Dedifferentiated amniotic fluid mesenchymal stem cell (primary cell): ENCODE data around the gene LRP1B.

Experiments
- DNase-seq: peaks from one replicate; pipeline ENCODE4 v3.0.0-alpha.2; 2016; ENCODE audit errors: extremely low spot score

LRP1B gene

DNA sequence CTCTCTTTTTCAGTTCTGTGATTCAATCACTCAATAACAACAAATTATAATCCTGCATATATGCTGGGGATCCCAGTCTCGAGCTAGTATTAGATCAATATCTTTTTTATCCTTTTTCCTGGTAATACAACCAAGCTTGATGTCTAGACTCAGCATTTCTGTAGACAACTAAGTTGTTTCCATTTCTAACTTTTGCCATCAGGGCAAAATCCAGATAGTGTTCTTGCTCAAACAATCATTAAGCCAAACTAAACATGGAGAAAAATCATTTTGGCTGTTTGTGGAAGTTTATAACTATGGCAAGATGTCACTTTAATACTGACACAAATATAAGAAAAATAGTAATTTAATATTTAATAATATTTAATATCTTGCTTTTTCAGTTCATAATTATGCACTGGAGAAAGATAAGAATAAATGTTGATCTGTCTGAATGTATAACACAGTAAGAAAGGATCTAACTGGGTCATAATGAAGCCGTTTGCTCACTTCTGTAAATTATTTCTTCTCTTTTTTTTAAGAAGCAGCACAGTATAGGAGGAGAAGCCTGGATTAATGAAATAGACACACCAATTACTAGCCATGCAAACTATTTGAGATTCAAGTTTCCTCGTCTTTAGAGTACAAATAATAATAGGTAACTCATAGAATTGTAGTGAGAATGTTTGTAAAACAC is 979.1 kb downstream of the LRP1B start:
- no peak for DNase-seq

DNA sequence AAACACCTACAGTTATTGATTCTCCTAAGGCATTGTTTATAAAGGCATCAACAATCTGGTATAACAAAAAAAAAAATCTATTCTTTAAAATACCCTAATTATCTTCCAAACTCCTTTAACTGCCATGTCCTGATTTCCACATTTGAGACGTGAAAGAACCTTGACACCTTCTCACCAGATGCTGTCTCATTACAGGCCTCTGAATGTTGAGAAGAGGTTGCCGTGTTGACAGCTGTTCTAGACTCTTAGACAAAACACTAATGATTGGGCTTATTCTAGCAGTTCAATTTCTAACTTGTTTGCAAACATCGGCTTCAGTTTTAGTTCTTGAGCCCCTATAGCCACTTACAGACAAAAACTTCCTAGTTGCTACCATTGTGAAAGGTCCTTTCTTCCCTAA is 988.8 kb downstream of the LRP1B start:
- DNase-seq: no peak

DNA sequence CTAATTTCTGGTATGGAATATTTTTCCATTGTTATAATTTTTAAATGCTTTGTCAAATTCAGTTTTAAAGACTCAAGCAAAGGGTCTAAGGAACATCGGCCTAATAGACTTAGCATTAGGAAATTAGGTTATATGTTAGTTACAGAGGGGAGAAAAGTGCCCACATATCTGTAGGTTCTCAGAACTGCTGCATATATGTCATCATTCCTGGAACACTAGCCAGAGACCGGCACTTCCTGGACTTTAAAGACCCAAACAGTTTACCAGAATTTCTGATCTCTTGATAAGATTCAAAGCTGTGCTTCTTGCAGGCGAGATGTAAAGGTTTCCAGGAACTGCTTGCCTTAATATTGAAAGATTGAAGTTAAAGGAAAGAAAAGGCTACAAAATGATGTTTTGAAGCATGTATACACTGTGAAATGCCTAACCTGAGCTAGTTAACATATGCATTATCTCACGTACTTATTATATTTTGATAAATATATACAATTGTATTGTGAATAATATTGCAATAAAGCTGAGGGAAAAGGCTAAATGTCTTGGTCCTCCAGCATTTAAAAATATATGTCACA is 993.6 kb downstream of the LRP1B start:
- no peak for DNase-seq

DNA sequence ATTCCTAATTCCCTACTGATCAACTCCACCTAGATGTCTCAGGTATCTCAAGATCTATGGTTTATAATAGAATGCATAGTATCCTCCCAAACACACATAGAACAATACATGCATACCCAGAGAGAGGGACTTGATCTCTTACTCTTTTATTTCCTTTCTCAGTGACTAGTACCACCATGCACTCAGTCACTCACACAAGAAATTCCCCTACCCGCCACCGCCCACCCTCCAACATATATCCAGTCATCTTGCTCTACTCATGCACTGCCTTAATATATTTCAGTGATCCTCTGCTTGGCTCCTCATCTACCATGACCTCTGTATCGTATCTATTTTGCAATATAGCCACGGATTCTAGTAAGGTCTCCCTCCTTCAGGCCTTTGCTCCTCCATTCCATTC is 996.9 kb downstream of the LRP1B start:
- no peak for DNase-seq

DNA sequence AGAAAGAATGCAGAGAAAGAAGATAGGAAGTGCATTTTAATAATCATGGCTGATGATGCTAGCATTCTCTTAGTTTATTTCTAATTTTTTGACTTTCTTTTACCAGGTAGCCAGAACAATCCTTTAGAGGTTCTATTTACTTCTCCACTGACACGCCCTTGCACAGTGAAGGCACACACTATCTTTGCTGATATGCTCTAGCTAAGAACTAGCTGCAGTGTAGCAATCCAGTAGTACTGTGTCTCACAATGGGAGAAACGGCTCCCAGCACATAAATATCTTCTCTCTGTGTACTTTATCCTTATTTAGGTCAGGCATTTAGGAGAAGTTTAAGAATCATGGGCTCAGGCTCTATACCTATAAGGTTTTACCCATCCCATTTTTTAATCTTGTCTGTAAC is 1005.4 kb downstream of the LRP1B start:
- no peak for DNase-seq

DNA sequence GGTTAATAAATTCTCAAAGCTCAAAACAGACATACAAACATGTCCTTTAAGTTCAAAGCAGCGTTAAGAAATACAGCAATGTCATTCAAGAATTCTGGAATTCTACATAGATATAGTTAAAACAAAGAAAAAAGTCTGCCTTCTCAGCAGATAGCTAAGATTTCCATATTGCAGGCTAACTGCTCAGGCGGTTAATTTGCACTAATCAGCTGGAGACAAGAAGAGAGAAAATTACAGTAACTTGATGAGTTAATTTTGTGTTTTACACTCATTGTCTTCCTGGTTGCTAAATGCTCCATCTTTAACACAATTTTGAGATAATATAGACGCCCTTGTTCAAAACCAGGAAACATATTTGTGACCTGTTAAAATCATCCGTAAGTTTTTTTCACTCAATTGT is 1012.0 kb downstream of the LRP1B start:
- no peak for DNase-seq

DNA sequence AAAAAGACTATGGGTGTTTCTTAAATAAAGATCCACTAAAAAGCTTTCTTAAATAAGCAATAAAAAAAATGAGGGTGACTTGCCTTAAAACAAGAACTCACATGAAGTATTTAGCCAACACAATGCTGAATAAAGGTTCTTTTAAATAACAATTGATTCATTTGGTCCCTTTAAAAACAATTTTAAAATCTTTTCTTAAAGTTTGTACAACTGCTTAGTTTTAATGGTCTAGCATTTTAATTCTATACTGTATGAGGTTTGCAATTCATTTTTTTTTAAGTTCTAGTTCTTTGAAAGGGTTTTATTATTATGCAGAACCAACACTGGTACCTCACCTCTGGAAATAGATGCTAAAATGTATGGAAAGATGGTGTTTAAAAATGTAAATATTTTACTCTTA is 1017.5 kb downstream of the LRP1B start:
- DNase-seq: no peak

DNA sequence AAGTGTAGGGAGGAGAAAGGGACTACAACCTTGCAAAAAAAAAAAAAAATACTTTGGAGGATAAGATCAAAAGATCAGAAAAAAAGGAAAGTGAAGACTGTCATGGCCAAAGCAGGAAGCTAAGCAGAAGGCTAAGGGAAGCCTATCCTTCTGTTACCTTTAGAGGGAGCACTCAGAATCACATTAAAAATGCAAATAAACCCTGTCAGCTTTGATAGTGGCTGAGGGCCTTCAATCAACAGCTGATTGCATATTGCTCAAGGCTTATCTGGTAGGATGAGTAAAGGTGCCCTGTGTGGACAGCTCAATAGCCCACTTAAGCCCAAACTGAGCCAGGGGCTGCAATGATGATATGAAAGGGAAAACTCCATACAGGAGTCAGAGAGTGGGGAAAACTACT is 1021.2 kb downstream of the LRP1B start:
- DNase-seq: no peak

DNA sequence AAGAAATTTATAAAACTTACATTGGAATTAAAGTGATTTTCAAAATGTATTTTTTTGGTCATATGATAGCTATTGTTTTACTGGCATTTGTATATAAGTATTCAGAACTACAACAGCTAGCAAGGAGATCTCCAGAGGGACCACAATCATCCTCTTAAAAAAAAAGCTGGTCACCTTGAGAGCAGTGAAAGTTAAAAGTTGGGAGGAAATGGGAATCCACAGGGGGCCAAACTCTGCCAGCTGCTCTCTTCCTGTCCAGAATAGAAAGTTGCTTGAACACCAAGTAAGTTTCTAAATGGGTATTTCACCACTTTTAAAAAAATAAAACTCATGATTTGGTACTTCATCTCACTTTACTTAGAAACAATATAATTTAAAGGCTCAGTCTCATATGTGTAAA is 1025.1 kb downstream of the LRP1B start:
- DNase-seq: no peak

DNA sequence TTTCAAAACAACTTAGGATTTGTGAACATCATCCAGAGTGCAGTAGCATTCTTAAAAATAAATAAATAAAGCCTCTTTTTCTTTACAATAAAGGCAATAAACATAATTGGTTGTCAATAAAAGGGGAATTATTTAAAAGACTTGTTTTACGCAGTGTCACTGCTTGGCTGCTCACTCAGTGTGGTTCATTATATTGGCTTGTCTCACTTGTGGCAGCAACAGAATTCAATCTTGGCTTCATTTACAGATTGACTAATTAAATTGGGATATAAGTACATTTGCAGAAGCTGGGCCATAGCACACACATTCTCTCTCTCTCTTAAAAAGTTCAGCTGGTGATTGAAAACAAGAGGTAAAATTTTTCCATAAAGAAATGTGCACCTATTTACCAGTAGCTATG is 1027.6 kb downstream of the LRP1B start:
- no peak for DNase-seq

DNA sequence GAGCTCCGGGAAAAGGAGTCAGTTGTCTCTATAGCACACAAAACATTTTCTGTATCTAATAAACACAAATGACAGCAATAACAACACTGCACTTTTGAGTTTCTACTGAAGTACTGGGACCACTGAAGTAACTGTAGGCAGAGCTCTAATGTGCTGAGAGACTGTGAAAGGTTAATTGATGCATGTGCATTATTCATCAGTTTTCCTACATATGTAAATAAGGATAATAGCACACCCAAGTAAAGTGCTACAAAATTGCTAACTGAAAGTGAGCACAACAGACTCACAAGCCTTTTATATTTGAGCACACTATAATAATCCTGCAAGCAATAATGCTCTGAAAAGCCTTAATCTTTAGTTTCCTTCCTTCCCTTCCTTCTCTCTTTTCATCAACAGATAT is 1051.6 kb downstream of the LRP1B start:
- no peak for DNase-seq

DNA sequence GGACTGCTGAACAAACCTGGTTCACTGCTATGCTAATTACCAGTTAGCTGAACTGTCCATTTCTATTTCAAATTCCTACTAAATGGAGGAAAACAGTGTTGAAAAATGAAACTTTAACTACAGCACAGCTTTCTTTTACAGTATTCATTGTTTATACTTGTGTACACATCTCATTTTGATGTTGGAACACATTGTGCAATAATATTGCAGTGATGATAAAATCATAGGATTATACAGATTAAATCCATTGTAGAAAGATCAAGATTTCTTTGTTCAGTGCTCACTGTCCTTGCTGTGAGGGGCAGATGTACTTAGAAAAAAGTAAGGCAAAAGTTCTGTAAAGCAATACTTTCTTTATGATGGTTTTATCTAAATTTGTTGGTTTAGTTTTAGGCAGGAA is 1055.1 kb downstream of the LRP1B start:
- no peak for DNase-seq

DNA sequence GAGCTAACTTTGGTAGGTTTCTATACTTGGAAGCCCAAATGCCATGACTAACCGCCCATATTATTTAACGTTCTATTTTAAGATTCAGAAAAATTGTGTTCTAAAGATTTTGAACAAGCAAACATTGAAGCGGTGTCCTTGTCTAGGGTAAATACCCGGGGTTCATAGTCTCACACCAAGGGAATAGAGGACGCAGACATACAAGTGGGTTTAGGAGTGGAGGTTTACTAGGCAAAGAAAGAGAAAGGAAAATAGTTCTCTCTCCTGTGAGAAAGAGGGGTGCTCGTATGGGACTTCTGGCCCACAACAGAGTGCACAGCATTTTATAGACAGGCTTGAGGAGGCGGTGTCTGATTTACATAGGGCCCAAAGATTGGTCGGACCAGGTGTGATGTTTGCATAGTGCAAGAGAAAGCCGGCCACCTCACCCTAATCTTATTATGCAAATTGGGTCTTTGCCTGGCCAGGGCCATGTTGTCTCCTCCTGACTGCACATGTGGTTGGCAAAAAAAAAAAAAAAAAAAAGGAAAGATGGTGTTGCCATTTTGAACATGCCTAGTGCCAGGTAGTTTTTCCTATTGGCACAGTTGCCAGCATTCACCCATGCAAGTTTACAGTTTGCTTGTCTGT is 1062.6 kb downstream of the LRP1B start:
- DNase-seq: no peak

DNA sequence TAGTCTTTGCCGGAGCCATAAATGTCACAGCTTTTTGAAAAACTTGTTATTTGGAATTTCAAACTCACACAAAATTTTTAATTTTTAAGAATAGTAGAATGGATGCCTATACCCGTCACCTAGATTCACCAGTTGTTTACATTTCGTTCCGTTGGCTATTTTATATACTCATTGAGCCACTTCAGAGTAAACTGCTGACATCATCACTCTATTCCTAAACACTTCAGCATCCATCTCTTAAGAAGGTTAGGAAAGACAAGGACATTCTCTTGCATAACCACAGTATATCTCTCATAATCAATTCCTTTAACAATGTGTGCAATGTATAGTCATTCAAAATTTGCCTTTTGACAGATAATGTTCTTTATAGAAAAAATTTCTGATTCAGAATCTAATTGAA is 1065.8 kb downstream of the LRP1B start:
- no peak for DNase-seq

DNA sequence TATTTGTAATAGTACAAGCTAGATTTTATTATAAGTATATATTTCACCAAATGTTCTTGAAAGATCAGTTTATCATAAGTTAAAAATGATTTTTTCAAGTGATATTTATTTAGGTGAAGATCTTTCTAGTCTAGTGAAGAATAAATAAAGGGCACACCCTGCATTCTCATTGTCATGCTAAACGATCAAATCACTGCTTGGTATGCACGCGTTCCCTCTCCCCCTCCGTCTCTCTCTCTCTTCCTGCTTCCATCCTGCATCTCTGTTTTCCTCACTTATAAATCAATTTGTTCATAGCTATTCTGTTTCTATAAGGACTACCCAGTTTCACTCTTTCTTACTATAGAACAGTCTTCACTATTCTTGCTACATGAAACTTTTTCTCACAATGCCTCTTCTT is 1067.4 kb downstream of the LRP1B start:
- no peak for DNase-seq

DNA sequence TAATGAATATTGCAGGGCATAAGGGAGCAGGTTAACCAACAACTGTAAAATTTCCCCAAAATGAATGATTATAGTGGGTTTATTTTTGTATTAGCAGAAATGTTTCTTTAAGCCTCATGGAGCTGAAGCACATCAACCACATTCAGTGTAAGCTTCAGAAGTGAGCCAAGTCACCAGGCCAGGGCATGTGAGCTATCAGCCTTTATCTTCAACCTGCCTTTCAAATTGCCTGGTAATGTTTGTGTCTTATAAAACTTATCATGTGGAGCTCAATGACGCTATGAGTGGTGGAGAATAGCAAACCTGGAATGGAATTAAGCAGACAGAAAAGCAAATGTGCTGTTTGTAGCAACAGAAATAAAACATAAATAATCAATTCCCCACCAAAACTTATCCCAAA is 1068.4 kb downstream of the LRP1B start:
- DNase-seq: no peak

DNA sequence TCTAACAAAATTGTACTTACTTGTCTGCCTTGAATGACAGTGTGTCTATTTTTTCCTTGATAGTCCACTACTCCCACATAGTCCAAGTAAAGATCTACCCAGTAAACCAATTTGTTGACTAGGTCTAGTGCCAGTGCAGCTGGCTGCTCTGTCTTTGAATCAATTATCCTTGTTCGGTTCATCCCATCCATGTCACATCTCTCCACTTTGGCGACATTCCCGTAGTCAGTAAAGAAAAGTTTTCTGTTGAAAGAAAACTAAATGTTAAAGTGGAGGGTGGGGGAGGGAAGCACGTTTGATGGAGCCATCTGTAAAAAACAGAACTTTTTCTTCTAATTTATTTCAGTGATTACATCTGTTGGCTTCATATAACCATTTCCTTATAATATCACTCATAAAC is 1068.8 kb downstream of the LRP1B start:
- DNase-seq: no peak

DNA sequence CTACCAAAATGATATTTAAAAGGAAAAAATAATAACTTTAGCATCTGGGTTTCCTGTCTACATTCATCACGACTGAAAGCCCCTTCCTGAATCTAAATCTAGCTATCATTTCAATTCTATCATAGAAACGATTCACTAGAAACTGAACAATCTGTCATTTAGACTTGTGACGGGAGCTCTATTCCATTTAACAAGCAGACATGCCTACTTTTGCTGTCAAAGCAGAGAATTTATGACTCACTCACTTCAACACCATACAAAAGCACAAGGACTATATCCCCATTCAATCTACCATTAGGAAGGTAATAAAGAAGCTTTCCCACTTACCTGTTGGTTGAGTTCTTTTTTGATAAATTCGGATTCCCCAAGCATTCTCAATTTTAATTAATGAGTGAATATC is 1072.3 kb downstream of the LRP1B start:
- no peak for DNase-seq

DNA sequence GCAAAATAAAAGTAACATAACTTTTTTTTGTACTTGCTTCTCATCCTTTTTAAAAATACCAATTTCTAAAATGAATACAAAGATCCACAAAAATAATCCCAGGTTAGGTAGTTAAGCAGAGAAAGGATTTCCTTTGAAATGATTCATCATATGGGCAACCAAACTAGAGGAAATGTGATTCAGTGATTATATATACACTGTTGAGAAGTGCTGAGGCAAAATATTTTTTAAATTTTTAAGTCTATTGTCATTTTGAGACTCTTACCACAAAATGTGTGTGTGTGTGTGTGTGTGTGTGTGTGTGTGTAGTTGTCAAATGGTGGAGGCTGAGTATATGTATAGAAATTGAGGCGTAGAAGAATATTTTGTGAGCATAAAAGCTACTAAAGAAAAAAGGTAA is 1075.3 kb downstream of the LRP1B start:
- no peak for DNase-seq

DNA sequence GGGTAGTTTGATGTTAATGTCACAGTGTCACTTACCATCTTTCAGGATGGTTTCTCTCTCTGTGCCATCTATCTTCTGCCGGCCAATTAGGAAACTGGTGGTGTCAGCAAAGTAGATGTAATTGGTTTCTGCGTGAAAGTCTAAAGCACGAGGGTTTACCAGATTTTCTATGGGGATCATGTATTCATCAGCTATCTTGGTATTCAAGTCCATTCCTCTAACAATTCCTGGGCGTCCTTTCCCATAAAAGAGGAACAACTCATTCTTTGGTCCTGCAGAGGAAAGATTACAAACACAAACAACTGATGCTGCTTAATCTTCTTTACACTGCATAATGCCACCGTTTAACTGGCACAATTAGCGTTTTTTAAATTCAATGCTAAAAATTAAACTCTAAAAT is 1081.9 kb downstream of the LRP1B start:
- no peak for DNase-seq

DNA sequence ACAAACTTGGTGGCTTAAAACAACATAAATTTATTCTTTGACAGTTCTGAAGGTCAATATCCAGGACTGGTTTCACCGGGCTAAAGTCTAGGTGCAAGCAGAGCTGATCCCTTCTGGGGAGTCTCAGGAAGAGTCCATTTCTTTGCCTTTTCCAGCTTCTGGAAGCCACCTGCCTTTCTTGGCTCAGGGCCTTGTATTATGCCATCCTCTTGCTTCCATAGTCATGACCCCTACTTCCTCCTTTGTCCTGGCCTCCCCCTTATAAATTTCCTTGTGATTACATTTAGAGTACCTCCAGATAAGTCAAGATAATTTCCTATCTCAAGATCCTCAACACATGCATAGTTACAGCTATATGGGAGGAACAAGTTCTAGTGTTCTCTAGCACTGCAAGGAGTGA is 1089.5 kb downstream of the LRP1B start:
- DNase-seq: no peak

DNA sequence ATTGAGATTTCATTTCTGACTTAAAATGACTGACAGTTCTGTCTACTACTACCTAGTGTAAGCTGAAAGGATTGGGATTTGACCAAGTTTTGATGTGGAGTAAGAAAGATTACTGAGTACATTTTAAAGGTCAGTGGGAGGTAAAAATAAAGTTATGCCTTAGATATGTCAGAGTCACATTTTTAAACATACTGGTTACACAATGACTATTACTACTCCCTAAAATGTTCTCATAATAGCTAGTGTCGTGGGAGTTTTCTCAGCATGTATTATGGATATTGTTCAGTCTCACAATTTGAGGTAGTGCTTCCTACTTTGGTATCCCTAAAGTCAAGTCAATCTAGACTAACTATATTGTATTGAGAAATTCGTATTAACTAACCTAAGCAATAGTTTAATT is 1092.5 kb downstream of the LRP1B start:
- DNase-seq: no peak

DNA sequence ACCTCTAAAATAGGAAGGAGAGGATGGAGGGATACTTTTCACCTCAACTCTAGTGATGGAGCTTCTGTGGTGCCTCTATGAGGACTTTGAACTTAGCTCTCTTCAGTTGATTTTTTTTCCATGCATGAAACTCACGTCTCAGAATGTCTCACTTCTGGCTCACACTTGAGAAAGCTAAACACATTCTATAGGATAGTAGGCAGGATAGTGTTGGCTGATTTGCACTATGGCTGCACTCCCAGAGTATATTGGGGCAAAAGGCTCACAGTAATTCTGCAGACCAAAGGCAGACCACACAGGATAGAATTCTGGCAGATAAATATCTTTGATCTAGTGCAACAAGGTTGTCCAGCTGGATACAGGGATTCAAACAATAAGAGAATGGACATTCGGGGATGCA is 1093.5 kb downstream of the LRP1B start:
- no peak for DNase-seq
